H1 (cell line): ENCODE measurements around the gene VARS2. TPM values are rescaled to one million over a fixed set of nuclear protein-coding genes. Genes with fewer than 3 reads are reported as not detected.

Source experiments
- CTCF ChIA-PET: fragments of 300-600 bp; sonication (Branson Sonifier 250); formaldehyde crosslinking; loops from one replicate; lab custom pipeline; 2021; ENCODE audit not compliant: partially characterized antibody; lab: Charles Lee
- POLR2A ChIA-PET: fragments of 300-600 bp; sonication (Branson Sonifier 250); formaldehyde crosslinking; loops from one replicate; lab custom pipeline; 2021; ENCODE audit warnings: inconsistent platforms; ENCODE audit not compliant: partially characterized antibody; lab: Charles Lee
- DNase-seq, 2 experiments: peaks; one replicate each; pipeline versions ENCODE4 v3.0.0 to v3.0.0-alpha.2; 2010 to 2022; ENCODE audit warnings: low spot score in 2 of 2, low read depth in 1 of 2, mixed read lengths in 1 of 2
- FAIRE-seq: peaks from 2 replicates; lab custom pipeline; 2011; peaks lifted over from hg19 to GRCh38; lab: Jason Lieb, UNC
- H2AFZ ChIP-seq: 2 replicates; pipeline ENCODE4 v1.8.1; 2012; ENCODE audit warnings: low read length, inconsistent platforms
- H2AK5ac ChIP-seq: 2 replicates; pipeline ENCODE4 v1.6.1; 2013; ENCODE audit warnings: low read depth, low read length
- H2BK120ac ChIP-seq: replicated peaks from 2 replicates; pipeline ENCODE3; 2013; ENCODE audit warnings: low read depth, low read length, inconsistent platforms
- H2BK12ac ChIP-seq: 2 replicates; pipeline ENCODE4 v1.6.1; 2013; ENCODE audit warnings: low read depth, low read length
- H2BK15ac ChIP-seq: 2 replicates; pipeline ENCODE4 v1.6.1; 2013; ENCODE audit warnings: low read length
- H2BK20ac ChIP-seq: 2 replicates; pipeline ENCODE4 v1.6.1; 2013; ENCODE audit warnings: low read length
- H2BK5ac ChIP-seq: 2 replicates; pipeline ENCODE4 v1.6.1; 2013; ENCODE audit warnings: low read depth, low read length
- H3K14ac ChIP-seq: 2 replicates; pipeline ENCODE4 v1.6.1; 2013; ENCODE audit warnings: inconsistent platforms; ENCODE audit not compliant: insufficient read length
- H3K18ac ChIP-seq: 2 replicates; pipeline ENCODE4 v1.6.1; 2013; ENCODE audit warnings: low read length; ENCODE audit errors: extremely low read depth
- H3K23ac ChIP-seq: 2 replicates; pipeline ENCODE4 v1.6.1; 2013; ENCODE audit warnings: inconsistent platforms; ENCODE audit not compliant: insufficient read length
- H3K23me2 ChIP-seq: 2 replicates; pipeline ENCODE4 v1.6.1; 2013; ENCODE audit warnings: low read depth, low read length
- H3K27ac ChIP-seq: 2 replicates; pipeline ENCODE4 v1.6.1; 2011; ENCODE audit warnings: low read depth, low read length, inconsistent platforms
- H3K27me3 ChIP-seq, 4 experiments: replicated peaks in 1 of 4; 1 replicate in 1 of 4; 2 replicates in 3 of 4; pipeline versions ENCODE4 v1.6.1 to v1.8.1; 2011 to 2013; ENCODE audit warnings: low read length in 3 of 4, mild to moderate bottlenecking in 3 of 4, inconsistent platforms in 2 of 4, mixed read lengths in 2 of 4, moderate library complexity in 1 of 4; ENCODE audit not compliant: control insufficient read depth in 3 of 4, insufficient read depth in 3 of 4; ENCODE audit errors: extremely low read depth in 1 of 4
- H3K36me3 ChIP-seq, 4 experiments: 2 replicates each; pipeline versions ENCODE4 v1.6.1 to v1.8.1; 2011 to 2013; ENCODE audit warnings: mild to moderate bottlenecking in 4 of 4, low read length in 3 of 4, moderate library complexity in 2 of 4, control low read depth in 1 of 4, inconsistent platforms in 1 of 4; ENCODE audit not compliant: insufficient read depth in 4 of 4, control insufficient read depth in 2 of 4
- H3K4ac ChIP-seq: replicated peaks from 2 replicates; pipeline ENCODE3; 2013; ENCODE audit warnings: low read length, low read depth, mixed read lengths, inconsistent platforms; ENCODE audit not compliant: insufficient read length
- H3K4me1 ChIP-seq, 4 experiments: replicated peaks in 1 of 4; 1 replicate in 1 of 4; 2 replicates in 3 of 4; pipeline versions ENCODE4 v1.6.1 to v1.8.1; 2011 to 2013; ENCODE audit warnings: low read length in 3 of 4, inconsistent platforms in 2 of 4, mixed read lengths in 1 of 4; ENCODE audit not compliant: insufficient read depth in 4 of 4, control insufficient read depth in 3 of 4
- H3K4me2 ChIP-seq, 2 experiments: 2 replicates each; pipeline versions ENCODE4 v1.6.1 to v1.8.1; 2011 to 2013; ENCODE audit warnings: low read depth in 2 of 2, low read length in 2 of 2, control low read depth in 1 of 2, inconsistent platforms in 1 of 2, mild to moderate bottlenecking in 1 of 2; ENCODE audit not compliant: insufficient read depth in 1 of 2
- H3K4me3 ChIP-seq, 4 experiments: fragments of 200-600, 300-600 bp in 1 of 4; sonication (generic), shearing (Covaris generic), sonication (Bioruptor Twin) in 1 of 4; 2 replicates each; pipeline versions ENCODE4 v1.5.1 to v1.8.1; 2011 to 2016; ENCODE audit warnings: low read length in 4 of 4, low read depth in 3 of 4, control low read depth in 2 of 4, inconsistent platforms in 2 of 4, mild to moderate bottlenecking in 2 of 4, mixed read lengths in 1 of 4, moderate library complexity in 1 of 4; ENCODE audit not compliant: insufficient read depth in 2 of 4; ENCODE audit errors: extremely low read depth in 1 of 4
- H3K56ac ChIP-seq: replicated peaks from 2 replicates; pipeline ENCODE3; 2013; ENCODE audit warnings: low read depth, mild to moderate bottlenecking, mixed read lengths, low read length, inconsistent platforms; ENCODE audit not compliant: insufficient read length
- H3K79me1 ChIP-seq: 2 replicates; pipeline ENCODE4 v1.6.1; 2013; ENCODE audit warnings: low read depth, low read length, control low read depth
- H3K79me2 ChIP-seq, 2 experiments: 2 replicates each; pipeline versions ENCODE4 v1.6.1 to v1.8.1; 2012 to 2013; ENCODE audit warnings: low read length in 2 of 2, mild to moderate bottlenecking in 2 of 2, inconsistent platforms in 1 of 2; ENCODE audit not compliant: insufficient read depth in 2 of 2, control insufficient read depth in 1 of 2
- H3K9ac ChIP-seq, 4 experiments: replicated peaks in 1 of 4; 1 replicate in 1 of 4; 2 replicates in 3 of 4; pipeline versions ENCODE4 v1.6.1 to v1.8.1; 2011 to 2013; ENCODE audit warnings: low read depth in 3 of 4, low read length in 3 of 4, control low read depth in 2 of 4, mild to moderate bottlenecking in 2 of 4, moderate library complexity in 2 of 4, inconsistent platforms in 1 of 4; ENCODE audit errors: extremely low read depth in 1 of 4
- H3K9me3 ChIP-seq, 2 experiments: 2 replicates each; pipeline versions ENCODE4 v1.6.1 to v1.8.1; 2012 to 2013; ENCODE audit warnings: mild to moderate bottlenecking in 2 of 2, moderate library complexity in 2 of 2, control low read depth in 1 of 2, inconsistent platforms in 1 of 2, low read depth in 1 of 2, low read length in 1 of 2, mixed read lengths in 1 of 2; ENCODE audit not compliant: insufficient read depth in 2 of 2
- H4K20me1 ChIP-seq, 2 experiments: replicated peaks in 1 of 2; 2 replicates each; pipeline versions ENCODE3 to v1.8.1; 2011 to 2013; ENCODE audit warnings: inconsistent platforms in 2 of 2, low read length in 2 of 2, mild to moderate bottlenecking in 1 of 2; ENCODE audit not compliant: insufficient read depth in 2 of 2, control insufficient read depth in 1 of 2
- H4K5ac ChIP-seq: 2 replicates; pipeline ENCODE4 v1.6.1; 2013; ENCODE audit warnings: low read length, low read depth, mixed read lengths, inconsistent platforms; ENCODE audit not compliant: insufficient read length
- H4K8ac ChIP-seq: 2 replicates; pipeline ENCODE4 v1.8.0; 2013; ENCODE audit warnings: mild to moderate bottlenecking, moderate library complexity, low read length, inconsistent platforms; ENCODE audit not compliant: insufficient read depth; ENCODE audit errors: extremely low read depth
- H4K91ac ChIP-seq: replicated peaks from 2 replicates; pipeline ENCODE3; 2013; ENCODE audit warnings: low read length, mixed read lengths, inconsistent platforms; ENCODE audit not compliant: insufficient read length
- ASH2L ChIP-seq: fragments of 200-600, 300-600 bp; sonication (generic); IDR thresholded peaks from one replicate; pipeline ENCODE4 v1.7.1; 2017; ENCODE audit warnings: low read length
- CBX5 ChIP-seq: fragments of 300-800, 300-1000 bp; sonication (generic); IDR thresholded peaks from 2 replicates; pipeline ENCODE4 v1.7.1; 2016; ENCODE audit warnings: antibody characterized with exemption, low read length, low read depth
- CEBPB ChIP-seq: IDR thresholded peaks from 2 replicates; pipeline ENCODE4 v1.6.1; 2012; ENCODE audit warnings: low read depth, low read length
- E2F6 ChIP-seq: IDR thresholded peaks from 2 replicates; pipeline ENCODE4 v1.6.1; 2012; ENCODE audit warnings: inconsistent platforms
- EGR1 ChIP-seq: IDR thresholded peaks from 2 replicates; pipeline ENCODE4 v1.6.1; 2011; ENCODE audit warnings: low read depth, low read length, borderline replicate concordance
- KDM4A ChIP-seq: IDR thresholded peaks from one replicate; pipeline ENCODE4 v1.7.1; 2012; ENCODE audit warnings: low read depth, mild to moderate bottlenecking, moderate library complexity, low read length, inconsistent platforms; ENCODE audit not compliant: severe bottlenecking
- PHF8 ChIP-seq: fragments of 200-600 bp; sonication (generic); conservative IDR thresholded peaks from 2 replicates; pipeline ENCODE4 v1.7.1; 2012; ENCODE audit warnings: low read depth, mild to moderate bottlenecking, inconsistent platforms, low read length, moderate library complexity
- POLR2A ChIP-seq, 2 experiments: IDR thresholded peaks; 1 replicate in 1 of 2; 2 replicates in 1 of 2; pipeline ENCODE4 v1.6.1; 2011; ENCODE audit warnings: low read depth in 2 of 2, low read length in 2 of 2, mild to moderate bottlenecking in 2 of 2; ENCODE audit errors: control extremely low read depth in 1 of 2
- POU5F1 ChIP-seq: IDR thresholded peaks from 2 replicates; pipeline ENCODE4 v1.6.1; 2011; ENCODE audit warnings: low read depth, mild to moderate bottlenecking, low read length, moderate library complexity
- RFX5 ChIP-seq: IDR thresholded peaks from 2 replicates; pipeline ENCODE4 v1.6.1; 2011; ENCODE audit warnings: low read depth, low read length, improper control_type of control experiment, borderline replicate concordance
- SP2 ChIP-seq: IDR thresholded peaks from 2 replicates; pipeline ENCODE4 v1.6.1; 2012; ENCODE audit warnings: mild to moderate bottlenecking, low read length, inconsistent platforms
- TBP ChIP-seq: IDR thresholded peaks from 2 replicates; pipeline ENCODE4 v1.6.1; 2011; ENCODE audit warnings: low read depth, low read length, improper control_type of control experiment
- WGBS, 2 experiments: shearing (Covaris generic) in 1 of 2; methylation state at CpG; one replicate each; pipeline versions ENCODE4 v1.1.6 to v1.1.7; 2013 to 2015; ENCODE audit warnings: low lambda C conversion rate in 2 of 2, mixed read lengths in 2 of 2, inconsistent platforms in 1 of 2, low coverage in 1 of 2, missing lambda C conversion rate in 1 of 2; ENCODE audit not compliant: insufficient replicate concordance in 2 of 2, insufficient coverage in 1 of 2, insufficient read length in 1 of 2; ENCODE audit errors: extremely low coverage in 1 of 2, missing lambda C conversion rate in 1 of 2; 5-methylcytosine and 5-hydroxymethylcytosine counted together
- polyA plus RNA-seq, 7 experiments: library from polyadenylated mRNA; depleted of rRNA in 3 of 7; stranded (reverse) in 5 of 7; unstranded in 2 of 7; fragments of >200 nt in 5 of 7; fragments of 200-250 nt in 2 of 7; gene quantifications; 1 replicate in 5 of 7; 2 replicates in 1 of 7; 4 replicates in 1 of 7; pipeline versions ENCODE4 v1.2.1 to v1.2.3, GENCODE V29; 2011 to 2013; ENCODE audit warnings: missing spikeins in 2 of 7, mixed read lengths in 2 of 7
- total RNA-seq: library from RNA; stranded (reverse); fragmentation: NEBNext Ultra II Directional; extraction: Animal tissue kit (Norgen Biotek cat#: 25700); gene quantifications from 2 replicates; pipeline ENCODE4 v1.2.1, GENCODE V29; 2021

VARS2 gene
- total and polyA plus RNA-seq, 2 of the 8 experiments (the other 6 are each of a cell fraction or from before 2014, with no cell fraction given): 26.8 to 47.7 TPM

DNA sequence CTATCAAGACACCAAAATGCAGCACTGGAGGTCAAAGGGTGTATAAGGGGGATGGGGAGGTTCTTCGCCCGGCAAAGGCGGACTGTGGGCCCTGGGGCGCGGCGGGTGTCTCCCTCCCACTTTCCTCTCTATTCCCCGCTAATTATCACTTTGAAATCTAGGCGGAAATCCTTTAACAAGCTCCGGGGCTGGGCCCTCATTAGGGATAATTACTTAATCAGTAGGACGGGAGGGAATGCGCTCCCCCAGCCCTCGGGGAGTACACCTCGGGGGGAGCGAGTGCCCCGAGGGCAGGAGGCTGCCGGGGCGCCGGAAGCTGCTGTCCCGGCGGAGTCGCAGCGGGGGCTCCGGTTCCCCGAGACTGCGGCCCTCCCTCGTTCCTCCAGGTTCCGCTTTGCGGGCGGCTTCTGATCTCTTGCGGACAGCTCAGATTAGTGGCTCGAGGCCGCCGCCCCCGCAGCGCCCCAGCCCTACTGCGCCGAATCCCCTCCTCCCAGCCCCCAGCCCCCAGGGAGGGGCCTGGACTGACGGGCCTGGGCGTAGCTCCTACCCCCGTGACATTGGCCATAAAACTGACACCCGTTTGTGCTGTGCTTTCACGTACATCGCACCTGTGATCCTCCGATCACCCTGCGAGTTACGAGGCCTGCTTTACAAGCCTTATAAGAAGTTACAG, 41.5 kb downstream of the VARS2 start:
- FAIRE-seq (no peak), DNase-seq (peak; percentile 31 to 84)
- Histone ChIP-seq H3K4ac (no peak overlapping the region), H3K18ac (peak overlapping the region; percentile 71; the same call in 1 of the 2 replicates), H3K14ac (no peak overlapping the region), H2AK5ac (no peak overlapping the region), H3K9ac (peak overlapping the region in 1 of 4 experiments; percentile 8; a peak in 1 of 7 replicates), H2BK120ac (peak overlapping the region; percentile 66), H2AFZ (peak overlapping the region; percentile 71; the same call in 1 of the 2 replicates), H3K36me3 (no peaks in the 10 kb centered on the region), H3K27me3 (peaks cover 0 to 13% (median 10%) of the 10 kb centered on the region in 4 experiments; a peak in 5 of 7 replicates), H4K91ac (peak overlapping the region; percentile 70), H2BK20ac (no peak overlapping the region), H3K9me3 (no peaks in the 10 kb centered on the region), H4K5ac (no peak overlapping the region), H3K4me2 (peak overlapping the region; percentile 66 to 81), H3K4me3 (peak overlapping the region; percentile 47 to 64 (median 54)), H3K23me2 (peaks cover 6% of the 10 kb centered on the region; the same call in 1 of the 2 replicates), H2BK15ac (peak overlapping the region; percentile 97; the same call in 1 of the 2 replicates), H3K4me1 (peaks cover 3 to 4% (median 4%) of the 10 kb centered on the region in 4 experiments; a peak in 4 of 7 replicates), H2BK12ac (no peak overlapping the region), H3K56ac (peak overlapping the region; percentile 6), H2BK5ac (no peak overlapping the region; the same call in 1 of the 2 replicates), H3K79me2 (no peaks in the 10 kb centered on the region), H3K79me1 (no peaks in the 10 kb centered on the region), H3K27ac (no peak overlapping the region), H3K23ac (no peak overlapping the region), H4K8ac (peak overlapping the region; percentile 86; the same call in 1 of the 2 replicates), H4K20me1 (no peaks in the 10 kb centered on the region)
- 8% methylated on average over 45 of the region's 46 CpGs; no CpG with 5 or more reads in 1 of the 2 experiments for WGBS, 2 experiments
- ChIA-PET POLR2A (interaction anchor here (0.6 to 1.7 kb wide), 8 partner anchors 10 to 230 kb away, joined by 3 to 5 read pairs (median 4); partner anchors contain the start of genes GTF2H4 and MUCL3), CTCF (interaction anchor here (0.8 to 2.6 kb wide), 13 partner anchors 11 to 133 kb away, joined by 3 to 9 read pairs (median 3); partner anchors contain the start of genes MUC21 and VARS2)
- TF ChIP-seq TBP (peak; percentile 77), POU5F1 (no peak), RFX5 (no peak), CEBPB (no peak), KDM4A (peak; percentile 69), PHF8 (0 out of 2 replicates have a peak, but pooled peaks have one; percentile 47), POLR2A (IDR thresholded peaks at IDR 0.05; ENCODE audit: control extremely low read depth in 1 of 2, low read depth in 2 of 2, low read length in 2 of 2) (peak in 1 of 2 experiments; percentile 43; a peak in 1 of 3 replicates), ASH2L (peak; percentile 75), EGR1 (peak; percentile 80; the same call in 1 of the 2 replicates), E2F6 (peak; percentile 52), SP2 (no peak), CBX5 (no peak)
